Activated CD8-positive, alpha-beta T cell treated with anti-CD3 and anti-CD28 coated beads, Interleukin-2, amount 10 ng/mL, durations not matched to agents 7 days and 5 days (primary cell): ENCODE measurements around the gene RYR2. TPM values are rescaled to one million over a fixed set of nuclear protein-coding genes. Genes with fewer than 3 reads are reported as not detected.
"Not testable (repeated sequence)": the region's sequence is repeated elsewhere in the genome, so short reads cannot be mapped to it uniquely, and the experiment has no call there.

Source experiments
- ATAC-seq: fragments of 150-1000 bp; cut with Tn5 transposase; one replicate; pipeline ENCODE4 v1.10.0; 2021; ENCODE audit warnings: moderate library complexity
- CTCF ChIA-PET: fragments of 350-600 bp; sonication (Branson Sonifier 250); formaldehyde crosslinking; loops from one replicate; lab custom pipeline; 2021; ENCODE audit warnings: antibody characterized with exemption; lab: Charles Lee
- POLR2A ChIA-PET: fragments of 350-600 bp; sonication (Branson Sonifier 250); formaldehyde crosslinking; loops from one replicate; lab custom pipeline; 2021; ENCODE audit warnings: antibody characterized with exemption; lab: Charles Lee
- DNase-seq: peaks from one replicate; pipeline ENCODE4 v3.0.0-alpha.2; 2020
- H3K27ac Mint-ChIP-seq: one replicate; pipeline ENCODE4 v1.8.0; 2021; ENCODE audit warnings: mild to moderate bottlenecking, mixed read lengths
- H3K27me3 Mint-ChIP-seq: one replicate; pipeline ENCODE4 v1.8.0; 2021; ENCODE audit warnings: low read depth, mixed read lengths
- H3K36me3 Mint-ChIP-seq: one replicate; pipeline ENCODE4 v1.8.0; 2021; ENCODE audit warnings: low read depth, mixed read lengths
- H3K4me1 Mint-ChIP-seq: one replicate; pipeline ENCODE4 v1.8.0; 2021; ENCODE audit warnings: low read depth, mixed read lengths
- H3K4me3 Mint-ChIP-seq: one replicate; pipeline ENCODE4 v1.8.0; 2021; ENCODE audit warnings: mild to moderate bottlenecking, mixed read lengths
- H3K9me3 Mint-ChIP-seq: one replicate; pipeline ENCODE4 v1.8.0; 2022; ENCODE audit warnings: mixed read lengths; ENCODE audit not compliant: insufficient read depth
- total RNA-seq, 2 experiments: library from RNA; stranded (reverse); gene quantifications; one replicate each; pipeline ENCODE4 v1.2.3, GENCODE V29; 2021

RYR2 gene
- total RNA-seq, 2 experiments from 2014 or later: not detected

DNA sequence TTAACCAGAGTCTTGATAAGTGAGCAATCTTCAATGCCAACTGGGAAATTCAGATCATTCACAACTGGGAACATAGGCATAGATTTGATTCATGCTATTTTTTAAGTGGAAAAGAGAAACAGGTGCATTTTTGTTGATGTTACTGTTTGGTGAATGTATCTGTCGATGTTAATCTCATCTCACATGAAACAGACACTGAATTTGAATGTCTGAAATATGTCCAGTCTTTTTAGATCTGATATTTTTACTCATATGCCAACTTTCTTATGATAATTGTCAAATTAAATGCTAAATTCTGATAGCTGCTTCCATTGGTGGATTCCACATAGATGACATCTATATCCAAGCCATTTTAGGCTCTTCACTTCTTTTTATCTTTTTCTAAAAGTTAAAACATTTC, 213.1 kb downstream of the RYR2 start:
- no peak for ATAC-seq
- Mint-ChIP-seq H3K36me3 (no peaks in the 10 kb centered on the region), H3K27me3 (no peaks in the 10 kb centered on the region), H3K27ac (no peak overlapping the region), H3K9me3 (no peaks in the 10 kb centered on the region), H3K4me1 (no peaks in the 10 kb centered on the region), H3K4me3 (no peak overlapping the region)
- CTCF ChIA-PET: no interaction called here
- POLR2A ChIA-PET: no interaction called here
- no peak for DNase-seq

- ATAC-seq (no peak), DNase-seq (no peak)
- no peaks in the 10 kb centered on the region for H3K9me3 Mint-ChIP-seq
- H3K4me3 Mint-ChIP-seq: no peak overlapping the region
- CTCF ChIA-PET: no interaction called here
- no peaks in the 10 kb centered on the region for H3K36me3 Mint-ChIP-seq
- H3K27me3 Mint-ChIP-seq: no peaks in the 10 kb centered on the region
- POLR2A ChIA-PET: no interaction called here
- H3K4me1 Mint-ChIP-seq: no peaks in the 10 kb centered on the region
- no peak overlapping the region for H3K27ac Mint-ChIP-seq
These were observed 216.9 kb downstream of the RYR2 start for GRCh38 chr1:237258871-237259270.

DNA sequence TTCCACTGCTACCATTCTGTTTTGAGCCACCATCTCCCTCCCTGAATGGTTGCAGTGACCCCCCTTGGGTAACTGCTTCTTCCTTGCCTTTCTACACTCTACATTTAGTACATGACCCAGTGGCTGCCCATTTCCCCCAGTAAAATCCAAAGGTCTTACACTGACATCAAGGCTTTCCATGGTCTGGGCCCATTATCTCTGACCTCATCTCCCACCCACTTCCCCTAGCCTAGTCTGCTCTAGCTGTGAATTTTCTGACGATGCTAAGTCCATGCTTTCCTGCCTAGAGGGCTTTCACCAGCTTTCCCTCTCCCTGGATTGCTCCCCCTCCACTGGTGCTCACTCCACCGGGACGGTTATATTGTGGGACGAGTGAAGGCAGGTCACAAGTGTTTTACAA, 219.2 kb downstream of the RYR2 start:
- CTCF ChIA-PET: no interaction called here
- ATAC-seq: no peak
- no peaks in the 10 kb centered on the region for H3K36me3 Mint-ChIP-seq
- no peaks in the 10 kb centered on the region for H3K27me3 Mint-ChIP-seq
- no peaks in the 10 kb centered on the region for H3K9me3 Mint-ChIP-seq
- H3K4me3 Mint-ChIP-seq: no peak overlapping the region
- H3K4me1 Mint-ChIP-seq: no peaks in the 10 kb centered on the region
- H3K27ac Mint-ChIP-seq: no peak overlapping the region
- no peak for DNase-seq
- POLR2A ChIA-PET: no interaction called here

- H3K4me3 Mint-ChIP-seq: no peak overlapping the region
- CTCF ChIA-PET: no interaction called here
- ATAC-seq: no peak
- H3K27me3 Mint-ChIP-seq: no peaks in the 10 kb centered on the region
- no peaks in the 10 kb centered on the region for H3K4me1 Mint-ChIP-seq
- H3K27ac Mint-ChIP-seq: no peak overlapping the region
- no peak for DNase-seq
- POLR2A ChIA-PET: no interaction called here
- no peaks in the 10 kb centered on the region for H3K36me3 Mint-ChIP-seq
- H3K9me3 Mint-ChIP-seq: no peaks in the 10 kb centered on the region
These were observed 225.8 kb downstream of the RYR2 start for GRCh38 chr1:237267743-237268142.

DNA sequence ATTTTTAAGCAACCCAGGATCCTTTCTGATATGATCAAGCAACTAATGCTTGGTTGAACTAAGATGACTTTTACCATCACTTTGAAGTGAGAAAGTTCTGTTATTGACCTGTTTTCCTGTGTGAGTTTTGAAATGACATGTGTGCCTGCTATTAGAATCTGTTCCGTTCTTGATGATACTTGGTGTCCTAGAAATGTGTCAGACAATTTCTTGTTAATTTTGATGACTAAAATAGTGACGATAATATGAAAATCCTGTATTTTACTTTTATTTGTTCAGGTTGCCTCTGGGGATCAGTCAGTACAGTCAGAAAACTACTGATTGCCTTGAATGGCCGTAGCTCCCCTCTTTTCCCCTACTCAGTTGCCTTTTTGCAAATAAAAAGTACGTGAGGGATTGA, 228.0 kb downstream of the RYR2 start:
- ATAC-seq: no peak
- H3K36me3 Mint-ChIP-seq: no peaks in the 10 kb centered on the region
- H3K27me3 Mint-ChIP-seq: no peaks in the 10 kb centered on the region
- ChIA-PET POLR2A (no interaction called here), CTCF (interaction anchor here (0.6 kb wide), 1 partner anchor 8 kb away, joined by 3 read pairs; no protein-coding TSS in a partner anchor)
- DNase-seq: no peak
- no peak overlapping the region for H3K4me3 Mint-ChIP-seq
- H3K4me1 Mint-ChIP-seq: no peaks in the 10 kb centered on the region
- no peak overlapping the region for H3K27ac Mint-ChIP-seq
- H3K9me3 Mint-ChIP-seq: no peaks in the 10 kb centered on the region

- Mint-ChIP-seq H3K36me3 (no peaks in the 10 kb centered on the region), H3K27ac (no peak overlapping the region), H3K27me3 (no peaks in the 10 kb centered on the region), H3K9me3 (no peaks in the 10 kb centered on the region), H3K4me3 (no peak overlapping the region), H3K4me1 (no peaks in the 10 kb centered on the region)
- ChIA-PET POLR2A (no interaction called here), CTCF (interaction anchor here (0.6 kb wide), 1 partner anchor 8 kb away, joined by 3 read pairs; no protein-coding TSS in a partner anchor)
- no peak for ATAC-seq
- DNase-seq: no peak
These were observed 228.4 kb downstream of the RYR2 start for GRCh38 chr1:237270353-237270752.

DNA sequence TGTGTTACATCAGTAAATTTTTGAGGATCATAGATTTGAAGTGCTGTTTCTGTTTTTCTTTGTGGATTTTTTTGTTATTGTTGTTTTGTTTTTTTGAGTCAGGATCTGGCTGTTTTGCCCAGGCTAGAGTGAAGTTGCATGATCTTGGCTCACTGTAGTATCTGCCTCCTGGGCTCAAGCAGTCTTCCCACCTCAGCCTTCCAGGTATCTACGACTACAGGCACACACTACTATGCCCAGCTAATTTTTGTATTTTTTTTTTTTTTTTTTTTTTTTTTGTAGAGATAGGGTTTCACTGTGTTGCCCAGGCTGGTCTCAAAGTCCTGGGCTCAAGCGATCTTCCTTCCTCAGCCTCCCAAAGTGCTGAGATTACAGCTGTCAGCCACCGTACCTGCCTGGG, 236.0 kb downstream of the RYR2 start:
- H3K27ac Mint-ChIP-seq, H3K4me3 Mint-ChIP-seq, POLR2A ChIA-PET, H3K36me3 Mint-ChIP-seq, ATAC-seq, H3K4me1 Mint-ChIP-seq, H3K27me3 Mint-ChIP-seq, H3K9me3 Mint-ChIP-seq, DNase-seq: not testable (repeated sequence)
- CTCF ChIA-PET: interaction anchor here (0.5 kb wide), 1 partner anchor 8 kb away, joined by 3 read pairs; no protein-coding TSS in a partner anchor

DNA sequence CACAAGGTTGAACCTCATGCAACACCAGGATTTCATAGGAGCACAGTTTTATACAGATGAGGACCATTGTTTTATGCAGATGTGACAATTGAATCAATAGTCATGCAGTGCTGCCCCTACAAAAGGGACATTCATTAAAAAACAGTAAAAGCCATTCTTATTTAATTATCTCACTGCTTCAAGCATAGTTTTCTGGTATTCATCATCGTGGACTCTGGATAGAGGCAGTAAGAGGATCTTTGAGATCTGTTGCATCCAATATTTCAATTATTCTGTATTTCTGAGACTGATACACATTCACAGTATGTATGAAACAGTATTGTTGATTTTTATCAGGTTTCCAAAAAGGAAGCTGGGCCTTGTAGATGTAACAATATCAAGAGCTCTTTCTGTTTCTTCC, 237.6 kb downstream of the RYR2 start:
- Mint-ChIP-seq H3K36me3 (no peaks in the 10 kb centered on the region), H3K27me3 (no peaks in the 10 kb centered on the region), H3K9me3 (no peaks in the 10 kb centered on the region), H3K4me3 (no peak overlapping the region), H3K27ac (no peak overlapping the region), H3K4me1 (no peaks in the 10 kb centered on the region)
- POLR2A ChIA-PET: no interaction called here
- ATAC-seq (no peak), DNase-seq (no peak)
- CTCF ChIA-PET: no interaction called here

DNA sequence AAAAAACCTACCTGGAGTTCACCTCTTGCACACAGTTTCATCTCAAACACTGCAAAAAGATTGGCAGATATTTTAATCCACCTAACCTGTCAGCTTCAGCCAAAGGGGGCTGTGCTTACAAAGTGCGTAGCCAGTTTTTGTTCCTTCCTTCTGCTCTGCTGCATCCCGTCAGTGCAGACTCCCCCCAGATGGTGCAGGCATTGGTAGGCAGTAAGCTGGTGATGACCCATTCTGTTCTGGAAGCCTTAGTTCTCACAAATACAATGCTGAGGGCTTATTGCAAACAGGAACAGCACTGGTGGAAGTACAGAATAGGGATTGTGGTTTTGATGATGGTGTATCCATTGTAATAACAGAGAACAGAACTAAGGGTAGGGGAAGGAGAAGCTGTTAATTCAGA, 239.5 kb downstream of the RYR2 start:
- H3K9me3 Mint-ChIP-seq: no peaks in the 10 kb centered on the region
- no peaks in the 10 kb centered on the region for H3K36me3 Mint-ChIP-seq
- H3K27ac Mint-ChIP-seq: no peak overlapping the region
- no peak overlapping the region for H3K4me3 Mint-ChIP-seq
- H3K27me3 Mint-ChIP-seq: no peaks in the 10 kb centered on the region
- ChIA-PET CTCF (no interaction called here), POLR2A (no interaction called here)
- no peaks in the 10 kb centered on the region for H3K4me1 Mint-ChIP-seq
- no peak for ATAC-seq
- DNase-seq: no peak

GRCh38 chr1:237282208-237282783, 240.3 kb downstream of the RYR2 start:
- Mint-ChIP-seq H3K4me3 (no peak overlapping the region), H3K4me1 (no peaks in the 10 kb centered on the region), H3K27me3 (no peaks in the 10 kb centered on the region), H3K36me3 (no peaks in the 10 kb centered on the region), H3K27ac (no peak overlapping the region), H3K9me3 (no peaks in the 10 kb centered on the region)
- ChIA-PET POLR2A (no interaction called here), CTCF (no interaction called here)
- DNase-seq (no peak), ATAC-seq (no peak)

GRCh38 chr1:237287876-237288521, 246.0 kb downstream of the RYR2 start:
- ATAC-seq: no peak
- DNase-seq: no peak
- Mint-ChIP-seq H3K27ac (no peak overlapping the region), H3K4me3 (no peak overlapping the region), H3K36me3 (no peaks in the 10 kb centered on the region), H3K9me3 (no peaks in the 10 kb centered on the region), H3K27me3 (no peaks in the 10 kb centered on the region), H3K4me1 (no peaks in the 10 kb centered on the region)
- ChIA-PET POLR2A (interaction anchor here (0.6 kb wide), 1 partner anchor 621 kb away, joined by 3 read pairs; no protein-coding TSS in a partner anchor), CTCF (no interaction called here)

- no peaks in the 10 kb centered on the region for H3K27me3 Mint-ChIP-seq
- no peak for DNase-seq
- H3K27ac Mint-ChIP-seq: no peak overlapping the region
- H3K4me3 Mint-ChIP-seq: no peak overlapping the region
- no peaks in the 10 kb centered on the region for H3K36me3 Mint-ChIP-seq
- CTCF ChIA-PET: no interaction called here
- H3K4me1 Mint-ChIP-seq: no peaks in the 10 kb centered on the region
- no peaks in the 10 kb centered on the region for H3K9me3 Mint-ChIP-seq
- POLR2A ChIA-PET: no interaction called here
- ATAC-seq: no peak
These were observed 251.8 kb downstream of the RYR2 start for GRCh38 chr1:237293804-237294203.
